IMR-90 (cell line): ENCODE data around the gene LUC7L3.

Source experiments
- BHLHE40 ChIP-seq: fragments of 150-350 bp; IDR thresholded peaks from 2 replicates; pipeline ENCODE4 v1.6.1; 2016; ENCODE audit warnings: mild to moderate bottlenecking, low read depth, low read length
- CEBPB ChIP-seq: IDR thresholded peaks from 2 replicates; pipeline ENCODE4 v1.6.1; 2012; ENCODE audit warnings: low read depth, low read length, improper control_type of control experiment
- CTCF ChIP-seq: conservative IDR thresholded peaks from 2 replicates; pipeline ENCODE4 v1.5.1; 2012; ENCODE audit warnings: mild to moderate bottlenecking, low read depth, low read length, improper control_type of control experiment
- FOS ChIP-seq: fragments of 150-350 bp; IDR thresholded peaks from 2 replicates; pipeline ENCODE4 v1.6.1; 2016; ENCODE audit warnings: low read depth, low read length
- MAFK ChIP-seq: IDR thresholded peaks from 2 replicates; pipeline ENCODE4 v1.6.1; 2012; ENCODE audit warnings: low read depth, low read length, improper control_type of control experiment
- MXI1 ChIP-seq: IDR thresholded peaks from 2 replicates; pipeline ENCODE4 v1.6.1; 2012; ENCODE audit warnings: low read depth, mild to moderate bottlenecking, low read length, moderate library complexity, borderline replicate concordance
- POLR2A ChIP-seq: IDR thresholded peaks from 2 replicates; pipeline ENCODE4 v1.6.1; 2012; ENCODE audit warnings: mild to moderate bottlenecking, low read depth, low read length
- RAD21 ChIP-seq: IDR thresholded peaks from 2 replicates; pipeline ENCODE4 v1.6.1; 2012; ENCODE audit warnings: low read length, improper control_type of control experiment
- RCOR1 ChIP-seq: IDR thresholded peaks from 2 replicates; pipeline ENCODE4 v1.6.1; 2012; ENCODE audit warnings: mild to moderate bottlenecking, low read length, improper control_type of control experiment; ENCODE audit not compliant: insufficient replicate concordance
- RFX5 ChIP-seq: IDR thresholded peaks from 2 replicates; pipeline ENCODE4 v1.8.0; 2012; ENCODE audit warnings: low read depth, mild to moderate bottlenecking, low read length, moderate library complexity
- SMC3 ChIP-seq: fragments of 150-350 bp; IDR thresholded peaks from 2 replicates; pipeline ENCODE4 v1.6.1; 2016; ENCODE audit warnings: low read depth, mild to moderate bottlenecking, antibody characterized with exemption, low read length, moderate library complexity
- USF2 ChIP-seq: fragments of 150-350 bp; IDR thresholded peaks from 2 replicates; pipeline ENCODE4 v1.6.1; 2017; ENCODE audit warnings: mild to moderate bottlenecking, antibody characterized with exemption, low read length, low read depth

- TF ChIP-seq POLR2A (no peak), USF2 (no peak), CTCF (no peak), MAFK (no peak), RFX5 (no peak), CEBPB (no peak), RAD21 (no peak), MXI1 (no peak), RCOR1 (no peak), FOS (no peak), BHLHE40 (no peak), SMC3 (no peak)
Measured at GRCh38 chr17:50676065-50676975, 43.1 kb upstream of the LUC7L3 start.
